ELR (cell line): ENCODE results near the gene YPEL3.

Source experiments
- DNase-seq: peaks from one replicate; pipeline ENCODE4 v3.0.0-alpha.2; 2015; ENCODE audit warnings: low read depth

The YPEL3 gene

GRCh38 chr16:30069611-30070462 lies 26.2 kb downstream of the YPEL3 start:
- no peak for DNase-seq

DNA sequence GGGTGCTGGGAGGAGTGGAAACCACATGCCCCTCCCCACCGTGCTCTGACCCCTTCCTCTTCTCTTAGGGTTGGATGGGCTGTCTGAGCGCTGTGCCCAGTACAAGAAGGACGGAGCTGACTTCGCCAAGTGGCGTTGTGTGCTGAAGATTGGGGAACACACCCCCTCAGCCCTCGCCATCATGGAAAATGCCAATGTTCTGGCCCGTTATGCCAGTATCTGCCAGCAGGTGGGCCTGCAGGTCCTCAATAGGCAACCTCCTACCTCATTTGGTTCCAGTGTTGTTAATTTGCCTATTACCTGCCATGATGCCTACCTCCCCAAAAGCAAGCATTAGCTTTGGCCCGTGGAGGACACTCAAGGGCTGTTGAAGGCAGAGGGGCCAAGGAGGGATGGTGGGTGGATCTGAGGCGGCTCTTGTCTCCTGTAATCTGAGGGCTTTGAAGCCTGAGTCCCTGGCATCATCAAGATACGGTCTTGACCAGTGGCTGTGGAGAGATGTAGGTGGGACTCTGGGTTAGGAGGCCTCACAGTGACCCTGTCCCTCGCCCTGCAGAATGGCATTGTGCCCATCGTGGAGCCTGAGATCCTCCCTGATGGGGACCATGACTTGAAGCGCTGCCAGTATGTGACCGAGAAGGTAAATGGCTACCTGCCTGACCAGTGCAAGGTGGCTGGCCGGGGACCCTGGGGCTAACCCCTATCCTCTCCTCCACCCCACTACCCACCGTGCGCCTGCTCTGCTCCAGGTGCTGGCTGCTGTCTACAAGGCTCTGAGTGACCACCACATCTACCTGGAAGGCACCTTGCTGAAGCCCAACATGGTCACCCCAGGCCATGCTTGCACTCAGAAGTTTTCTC lies 27.0 kb downstream of the YPEL3 start:
- peak; percentile 64 for DNase-seq

- no peak for DNase-seq
These were observed 27.7 kb downstream of the YPEL3 start for GRCh38 chr16:30068333-30068732.

DNA sequence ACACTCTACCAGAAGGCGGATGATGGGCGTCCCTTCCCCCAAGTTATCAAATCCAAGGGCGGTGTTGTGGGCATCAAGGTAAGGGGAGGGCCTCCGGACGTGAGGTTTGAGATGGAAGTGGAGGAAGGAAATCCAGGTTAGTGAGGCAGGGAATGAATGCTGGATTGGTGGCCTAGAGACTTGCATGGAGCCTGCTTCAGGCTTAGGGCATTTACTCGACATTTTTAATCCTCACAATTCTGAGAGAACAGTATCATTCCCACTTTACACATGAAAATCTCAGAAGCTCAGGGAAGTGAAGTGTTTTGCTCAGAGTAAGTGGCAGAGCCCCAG lies 28.5 kb downstream of the YPEL3 start:
- no peak for DNase-seq

DNA sequence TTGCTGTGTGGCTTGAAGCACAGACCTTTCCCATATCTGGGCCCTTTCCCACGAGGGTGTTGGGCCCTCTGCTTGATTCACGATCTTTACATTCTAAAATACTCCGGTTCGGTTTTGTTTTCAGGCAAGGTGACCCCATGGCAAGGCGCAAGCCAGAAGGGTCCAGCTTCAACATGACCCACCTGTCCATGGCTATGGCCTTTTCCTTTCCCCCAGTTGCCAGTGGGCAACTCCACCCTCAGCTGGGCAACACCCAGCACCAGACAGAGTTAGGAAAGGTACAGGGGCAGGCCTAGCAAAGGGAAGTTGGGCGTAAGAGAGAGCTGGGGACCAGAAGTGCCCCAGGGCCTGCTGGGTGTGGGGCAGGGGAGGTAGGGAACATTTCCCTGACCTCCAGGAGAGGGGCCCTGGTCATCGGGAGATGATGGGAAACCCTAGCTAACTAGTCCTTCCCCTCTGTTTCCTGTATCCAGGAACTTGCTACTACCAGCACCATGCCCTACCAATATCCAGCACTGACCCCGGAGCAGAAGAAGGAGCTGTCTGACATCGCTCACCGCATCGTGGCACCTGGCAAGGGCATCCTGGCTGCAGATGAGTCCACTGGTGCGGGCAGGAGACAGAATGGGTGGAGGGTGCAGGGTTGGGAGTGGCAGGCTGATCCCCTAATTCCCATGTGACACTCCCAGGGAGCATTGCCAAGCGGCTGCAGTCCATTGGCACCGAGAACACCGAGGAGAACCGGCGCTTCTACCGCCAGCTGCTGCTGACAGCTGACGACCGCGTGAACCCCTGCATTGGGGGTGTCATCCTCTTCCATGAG lies 29.0 kb downstream of the YPEL3 start:
- DNase-seq, result no peak

DNA sequence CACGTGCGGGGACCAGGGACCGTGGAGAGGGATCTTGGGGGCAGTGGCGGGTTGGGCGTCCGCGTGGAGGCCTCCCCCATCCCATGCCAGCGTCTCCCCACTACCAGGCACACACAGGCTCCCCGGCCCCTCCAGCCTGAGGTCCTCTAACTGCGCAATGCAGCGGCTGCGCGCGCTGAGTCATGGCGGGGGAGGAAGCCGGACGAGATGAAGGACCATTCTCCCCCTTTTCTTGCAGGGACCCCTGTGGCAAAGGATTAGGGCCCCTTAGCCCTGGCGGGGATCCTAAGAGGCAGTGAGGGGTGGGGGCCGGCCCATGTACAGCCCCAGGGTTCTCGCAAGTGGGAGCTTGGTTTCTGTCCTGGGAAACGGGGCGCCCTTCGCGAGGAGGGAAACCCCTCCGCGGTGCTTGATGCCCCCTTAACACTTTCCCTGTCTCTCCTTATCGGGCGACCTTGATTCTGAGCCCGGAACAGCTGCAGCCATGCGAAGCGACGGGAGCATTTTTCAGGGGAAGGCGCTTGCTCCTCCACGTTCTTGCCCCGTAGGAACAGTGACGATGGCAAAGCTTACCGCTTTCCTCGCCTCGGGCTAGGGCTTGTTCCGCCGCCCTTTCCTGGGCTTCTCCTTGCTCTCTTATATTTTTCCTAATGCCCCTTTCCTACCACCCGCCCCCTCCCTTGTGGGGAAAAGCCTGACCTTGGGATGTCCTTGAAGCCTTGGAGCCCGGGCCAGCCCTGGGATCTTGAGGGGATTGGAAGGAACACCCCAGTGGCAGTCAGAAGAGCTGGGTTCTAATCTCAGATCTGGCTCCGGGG lies 29.9 kb downstream of the YPEL3 start:
- DNase-seq, result peak; percentile 78

GRCh38 chr16:30065102-30065942 lies 30.7 kb downstream of the YPEL3 start, which contains the start of gene ALDOA:
Gene ALDOA (plus strand): TSS chr16:30065760. CDS start chr16:30066898, 1,138 bp downstream.
- peak; percentile 98 for DNase-seq

DNA sequence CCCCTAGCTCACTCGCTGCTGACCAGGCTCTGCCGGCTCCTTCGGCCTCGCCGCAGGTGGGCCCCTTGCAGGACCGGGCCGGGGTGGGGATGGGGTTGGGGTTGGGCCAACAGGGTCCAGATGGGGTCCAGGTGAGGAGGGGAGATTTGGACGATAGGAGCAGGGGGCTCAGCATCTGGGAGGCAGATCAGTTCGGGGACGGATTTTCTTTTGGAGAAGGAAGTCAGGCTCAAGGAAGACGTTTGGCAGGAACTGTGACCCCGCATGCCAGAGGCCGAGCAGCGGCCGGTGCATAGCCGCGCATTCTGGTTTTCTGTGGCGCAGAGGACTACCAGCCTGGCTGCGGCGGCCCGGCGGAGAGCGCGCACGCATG lies 31.3 kb downstream of the YPEL3 start:
- peak; percentile 31 for DNase-seq

DNA sequence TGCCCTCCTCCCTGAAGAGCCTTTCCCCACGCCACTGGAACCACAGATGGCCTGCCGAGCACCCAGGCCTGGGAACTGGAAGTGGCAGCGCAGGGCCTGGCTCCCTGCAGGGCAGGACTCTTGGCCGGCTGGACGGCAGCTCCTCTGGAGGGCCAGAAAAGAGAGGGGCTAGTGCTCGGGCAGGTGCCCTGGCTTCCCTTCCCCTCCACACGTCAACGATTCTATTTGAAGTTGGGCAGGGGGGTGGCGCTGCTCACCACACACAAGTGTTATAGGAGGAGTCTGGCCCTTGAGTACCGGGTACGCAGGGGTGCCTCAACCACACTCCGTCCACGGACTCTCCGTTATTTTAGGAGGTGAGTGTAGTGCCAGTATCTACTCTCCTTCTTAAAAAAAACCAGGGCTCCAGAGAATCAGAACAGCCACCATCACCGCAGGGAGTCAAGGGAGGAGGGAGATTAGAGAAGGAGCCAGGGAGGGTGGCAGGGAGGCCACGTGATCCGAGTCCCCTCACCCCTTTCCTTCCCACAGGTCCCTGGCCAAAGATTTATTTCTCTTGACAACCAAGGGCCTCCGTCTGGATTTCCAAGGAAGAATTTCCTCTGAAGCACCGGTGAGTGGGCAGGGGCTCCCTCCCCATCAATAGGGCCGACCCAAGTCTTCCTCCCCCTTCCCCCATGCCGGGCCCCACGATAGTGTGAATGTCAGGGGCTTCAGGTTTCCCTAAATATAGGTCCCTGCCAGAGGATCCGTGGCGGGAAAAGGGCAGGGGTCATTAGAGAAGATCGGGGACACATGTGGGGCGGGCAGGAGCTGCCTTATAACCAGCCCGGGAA lies 31.9 kb downstream of the YPEL3 start:
- DNase-seq, result no peak

DNA sequence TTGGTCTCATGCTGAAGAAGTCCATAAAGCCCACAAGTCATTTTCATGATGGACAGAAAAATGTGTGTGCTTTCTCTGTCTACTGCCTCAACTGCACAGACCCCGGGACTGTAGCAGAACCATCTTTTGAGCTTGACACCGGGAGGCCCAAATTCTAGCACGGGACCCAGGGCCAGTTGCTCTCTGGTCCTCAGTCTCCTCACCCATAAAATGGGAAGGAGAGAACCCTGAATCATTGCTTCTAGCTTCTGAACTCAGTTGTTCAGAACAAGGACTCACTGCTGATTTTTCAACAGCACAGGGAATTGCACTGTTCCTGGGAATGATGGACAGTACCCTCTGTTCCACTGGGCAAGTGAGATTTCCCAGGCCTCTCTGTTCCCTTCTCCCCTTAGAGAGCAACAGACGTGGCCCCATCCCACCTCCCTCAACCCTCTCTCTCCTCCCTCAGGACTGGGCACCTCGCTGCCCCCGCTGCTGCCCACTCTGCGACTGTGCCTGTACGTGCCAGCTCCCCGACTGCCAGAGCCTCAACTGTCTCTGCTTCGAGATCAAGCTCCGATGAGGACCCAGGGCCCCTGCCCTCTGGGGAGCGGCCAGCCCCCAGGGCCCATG lies 32.6 kb downstream of the YPEL3 start:
- DNase-seq, result no peak

DNA sequence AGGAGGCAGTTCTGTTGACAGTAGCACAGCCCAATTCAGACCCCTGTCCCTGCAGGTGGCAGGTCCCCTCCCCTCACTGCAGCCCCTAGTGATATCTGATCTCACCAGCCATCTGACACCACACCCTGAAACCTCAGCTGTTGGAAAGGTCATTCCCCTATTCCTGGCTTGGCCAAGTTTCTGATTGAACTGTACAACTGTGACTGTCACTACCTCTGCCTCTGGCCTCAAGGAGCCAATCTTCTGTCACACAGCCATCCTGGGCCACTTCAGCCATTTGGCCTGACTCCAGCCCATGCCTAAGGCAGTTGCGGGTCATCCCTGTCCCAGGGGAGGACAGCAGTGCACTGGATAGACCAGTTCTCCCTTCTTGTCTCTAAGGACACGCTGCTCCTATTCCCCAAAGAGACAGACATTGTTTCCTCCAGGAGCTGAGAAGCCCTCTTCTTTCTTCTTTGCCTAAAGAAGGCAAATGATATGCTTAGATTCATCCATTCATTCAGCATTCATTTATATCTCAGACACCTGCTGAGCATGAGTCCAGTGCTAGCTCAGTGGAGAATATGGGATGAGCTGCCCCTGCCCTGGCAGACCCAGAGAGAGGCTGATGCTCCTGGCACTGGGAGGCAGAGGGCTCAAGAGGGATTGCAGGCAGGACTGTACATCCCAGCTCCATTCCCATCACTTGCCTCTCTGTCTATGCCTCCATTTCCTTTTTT lies 35.0 kb downstream of the YPEL3 start:
- no peak for DNase-seq

DNA sequence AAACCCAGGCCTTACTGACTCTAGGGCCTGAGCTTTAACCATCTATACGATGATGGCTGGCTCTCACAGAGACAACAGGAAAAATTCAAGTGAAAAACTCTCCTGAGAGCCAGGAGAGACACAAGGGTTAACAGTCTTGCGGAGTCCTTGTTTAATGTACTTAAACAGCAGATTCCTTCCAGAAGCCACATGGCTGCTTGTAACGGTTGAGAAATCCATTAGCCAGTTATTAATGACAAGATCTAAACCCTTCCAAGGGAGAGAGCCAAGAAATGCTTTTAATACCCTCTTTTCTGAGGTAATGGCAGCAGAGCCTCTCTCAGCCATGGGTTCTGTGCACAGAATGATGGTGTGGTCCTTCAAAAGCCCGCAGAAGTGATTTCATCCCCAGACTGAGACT lies 35.7 kb downstream of the YPEL3 start:
- DNase-seq, result no peak

- DNase-seq, result peak; percentile 53
These were observed 41.0 kb downstream of the YPEL3 start for GRCh38 chr16:30054959-30055553.

- DNase-seq, result peak; percentile 60
These were observed 41.6 kb downstream of the YPEL3 start for GRCh38 chr16:30054451-30054850.

DNA sequence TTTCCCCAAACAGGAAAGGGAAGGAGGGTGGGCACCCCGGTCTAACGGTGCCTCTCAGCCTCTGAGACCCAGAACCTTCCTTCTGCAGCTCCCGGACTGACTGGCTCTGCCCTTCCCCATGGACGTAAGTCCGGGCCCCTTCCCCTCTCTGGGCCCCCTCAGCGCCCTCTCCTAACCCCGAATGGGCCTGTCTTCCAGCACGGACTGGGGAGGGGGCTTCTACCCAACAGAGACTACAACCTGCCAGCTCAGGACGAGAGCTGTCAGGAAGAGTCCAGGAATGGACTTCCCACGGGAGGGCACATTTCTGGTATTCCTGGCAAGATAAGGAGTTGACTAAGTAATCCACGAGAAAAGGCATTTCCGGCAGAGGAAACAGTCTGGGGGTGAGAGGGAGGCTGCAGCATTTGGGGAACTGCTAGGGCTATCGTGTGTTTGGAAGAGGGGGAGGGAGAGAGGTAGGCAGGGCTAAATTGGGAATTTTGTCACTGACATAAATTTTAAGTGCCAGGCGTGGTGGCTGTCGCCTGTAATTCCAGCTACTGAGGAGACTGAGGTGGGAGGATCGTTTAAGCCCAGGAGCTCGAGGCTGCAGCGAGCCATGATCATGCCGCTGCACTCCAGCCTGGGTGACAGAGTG lies 42.5 kb downstream of the YPEL3 start:
- peak; percentile 81 for DNase-seq

- peak; percentile 97 for DNase-seq
These were observed 43.2 kb downstream of the YPEL3 start for GRCh38 chr16:30052671-30053372.

DNA sequence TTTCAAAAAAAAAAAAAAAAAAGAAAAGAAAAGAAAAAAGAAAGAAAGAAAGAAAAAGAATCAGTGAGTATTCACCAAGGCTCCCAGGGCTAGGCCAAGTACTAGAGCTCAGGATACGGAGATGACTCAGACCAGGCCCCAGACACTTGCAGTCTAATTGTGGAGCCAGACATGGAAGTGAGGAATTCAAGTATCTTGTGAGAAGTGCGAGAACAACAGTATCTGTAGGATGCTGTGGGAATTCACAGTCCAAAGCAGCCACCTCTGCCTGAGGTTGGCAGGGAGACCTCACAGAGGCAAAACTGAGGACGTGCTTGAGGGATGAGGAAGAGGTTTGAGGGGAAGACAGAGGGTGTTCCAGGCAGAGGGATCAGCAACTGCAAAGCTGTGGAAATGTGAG lies 44.5 kb downstream of the YPEL3 start:
- peak; percentile 89 for DNase-seq
